Measurements from ENCODE around the gene LDHD.

DNA sequence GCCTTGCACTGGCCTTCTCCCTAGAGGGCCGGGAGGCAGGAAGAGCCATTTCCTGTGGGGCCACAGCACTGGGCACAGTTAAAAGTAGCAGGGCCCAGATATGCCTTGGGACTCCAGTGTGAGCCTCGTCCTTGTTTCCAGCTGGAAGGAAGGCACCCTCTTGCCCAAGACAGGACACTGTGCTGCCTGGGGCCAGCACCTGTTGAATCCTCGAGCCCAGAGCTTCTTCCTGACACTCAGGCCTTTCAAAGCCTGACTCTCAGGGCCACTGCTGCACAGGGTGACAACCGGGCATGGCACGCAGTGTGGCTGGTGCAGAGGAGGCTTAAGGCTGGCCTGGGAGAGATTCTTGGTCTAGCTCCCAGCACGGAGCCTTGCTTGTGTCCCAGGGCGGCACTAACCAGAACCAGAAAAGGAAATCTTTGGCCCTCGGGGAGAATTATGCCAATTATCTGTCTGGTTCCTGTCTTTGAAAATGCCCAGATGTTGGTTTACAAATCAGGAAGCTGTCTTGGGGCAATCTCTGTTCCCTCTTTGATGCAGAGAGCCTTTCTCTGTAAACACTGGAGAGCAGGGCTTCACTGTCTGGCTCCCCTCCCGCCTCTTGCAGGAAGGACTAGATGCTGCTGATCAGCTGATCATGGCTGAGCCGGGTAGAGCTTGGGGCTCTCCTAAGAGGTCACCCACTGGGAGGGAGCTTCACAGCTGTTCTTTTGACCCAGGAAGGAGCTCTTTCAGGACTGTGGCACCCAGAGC lies 11.1 kb downstream of the LDHD start:
- peak in 1 of 4 donors; percentile 15 for TF ChIP-seq POLR2A (IDR thresholded peaks at IDR 0.05)
- TF ChIP-seq, protein P1, sequence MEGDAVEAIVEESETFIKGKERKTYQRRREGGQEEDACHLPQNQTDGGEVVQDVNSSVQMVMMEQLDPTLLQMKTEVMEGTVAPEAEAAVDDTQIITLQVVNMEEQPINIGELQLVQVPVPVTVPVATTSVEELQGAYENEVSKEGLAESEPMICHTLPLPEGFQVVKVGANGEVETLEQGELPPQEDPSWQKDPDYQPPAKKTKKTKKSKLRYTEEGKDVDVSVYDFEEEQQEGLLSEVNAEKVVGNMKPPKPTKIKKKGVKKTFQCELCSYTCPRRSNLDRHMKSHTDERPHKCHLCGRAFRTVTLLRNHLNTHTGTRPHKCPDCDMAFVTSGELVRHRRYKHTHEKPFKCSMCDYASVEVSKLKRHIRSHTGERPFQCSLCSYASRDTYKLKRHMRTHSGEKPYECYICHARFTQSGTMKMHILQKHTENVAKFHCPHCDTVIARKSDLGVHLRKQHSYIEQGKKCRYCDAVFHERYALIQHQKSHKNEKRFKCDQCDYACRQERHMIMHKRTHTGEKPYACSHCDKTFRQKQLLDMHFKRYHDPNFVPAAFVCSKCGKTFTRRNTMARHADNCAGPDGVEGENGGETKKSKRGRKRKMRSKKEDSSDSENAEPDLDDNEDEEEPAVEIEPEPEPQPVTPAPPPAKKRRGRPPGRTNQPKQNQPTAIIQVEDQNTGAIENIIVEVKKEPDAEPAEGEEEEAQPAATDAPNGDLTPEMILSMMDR (IDR thresholded peaks at IDR 0.05), result no peak

All from upper lobe of left lung (tissue), 4 donors.